Stomach smooth muscle (tissue), 2 donors: ENCODE data around the gene DENND5A.
"Not testable (repeated sequence)": the region's sequence is repeated elsewhere in the genome, so short reads cannot be mapped to it uniquely, and the experiment has no call there.

Experiments
- H3K27ac ChIP-seq: one replicate; pipeline ENCODE4 v1.7.0; 2013; ENCODE audit warnings: mild to moderate bottlenecking, low read length, inconsistent platforms
- H3K27me3 ChIP-seq, 2 donors: one replicate each; pipeline ENCODE4 v1.7.0; 2013; ENCODE audit warnings: low read length in 2 of 2; ENCODE audit not compliant: insufficient read depth in 2 of 2, control insufficient read depth in 1 of 2
- H3K36me3 ChIP-seq, 2 donors: one replicate each; pipeline ENCODE4 v1.7.0; 2013; ENCODE audit warnings: low read length in 2 of 2; ENCODE audit not compliant: control insufficient read depth in 2 of 2, insufficient read depth in 2 of 2
- H3K4me1 ChIP-seq: one replicate; pipeline ENCODE4 v1.7.0; 2013; ENCODE audit warnings: low read length; ENCODE audit not compliant: control insufficient read depth, insufficient read depth
- H3K4me3 ChIP-seq, 2 donors: one replicate each; pipeline ENCODE4 v1.7.0; 2013; ENCODE audit warnings: low read length in 2 of 2
- H3K9ac ChIP-seq, 2 donors: one replicate each; pipeline ENCODE4 v1.7.0; 2013; ENCODE audit warnings: low read length in 2 of 2, mild to moderate bottlenecking in 1 of 2
- H3K9me3 ChIP-seq, 2 donors: one replicate each; pipeline ENCODE4 v1.7.0; 2013; ENCODE audit warnings: low read length in 2 of 2; ENCODE audit not compliant: control insufficient read depth in 2 of 2
- donor health status: healthy.
- donor health status: Pancreatic carcinoma.

Gene DENND5A

GRCh38 chr11:9098455-9098854 is 166.7 kb downstream of the DENND5A start:
- not testable (repeated sequence) for H3K9ac ChIP-seq, H3K9me3 ChIP-seq, H3K4me3 ChIP-seq, H3K36me3 ChIP-seq, H3K4me1 ChIP-seq, H3K27me3 ChIP-seq, H3K27ac ChIP-seq

DNA sequence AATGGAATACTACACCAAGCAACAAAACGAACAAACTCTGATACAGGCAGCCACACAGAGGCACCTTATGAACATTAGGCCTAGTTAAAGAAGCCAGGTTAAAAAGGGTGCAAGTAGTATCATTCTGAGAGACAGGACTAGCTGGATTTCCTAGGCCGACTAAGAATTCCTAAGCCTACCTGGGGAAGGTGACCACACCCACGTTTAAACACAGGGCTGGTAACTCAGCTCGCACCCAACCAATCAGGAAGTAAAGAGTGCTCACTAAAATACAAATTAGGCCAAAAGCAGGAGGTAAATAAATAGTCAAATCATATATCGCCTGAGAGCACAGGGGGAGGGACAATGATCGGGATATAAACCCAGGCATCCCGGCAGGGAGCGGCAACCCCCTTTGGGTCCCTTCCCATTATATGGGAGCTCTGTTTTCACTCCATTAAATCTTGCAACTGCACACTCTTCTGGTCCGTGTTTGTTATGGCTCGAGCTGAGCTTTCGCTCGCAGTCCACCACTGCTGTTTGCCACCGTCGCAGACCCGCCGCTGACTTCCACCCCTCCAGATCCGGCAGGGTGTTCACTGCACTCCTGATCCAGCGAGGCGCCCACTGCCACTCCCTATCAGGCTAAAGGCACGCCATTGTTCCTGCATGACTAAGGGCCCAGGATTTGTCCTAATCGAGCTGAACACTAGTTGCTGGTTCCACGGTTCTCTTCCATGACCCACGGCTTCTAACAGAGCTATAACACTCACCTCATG is 167.8 kb downstream of the DENND5A start:
- H3K9ac ChIP-seq, H3K27ac ChIP-seq, H3K4me3 ChIP-seq, H3K36me3 ChIP-seq, H3K4me1 ChIP-seq, H3K27me3 ChIP-seq, H3K9me3 ChIP-seq: not testable (repeated sequence)

- peaks cover 5% of the 10 kb centered on the region for H3K4me1 ChIP-seq
- no peaks in the 10 kb centered on the region for H3K27me3 ChIP-seq
- no peaks in the 10 kb centered on the region for H3K9me3 ChIP-seq
- no peak overlapping the region for H3K9ac ChIP-seq
- H3K4me3 ChIP-seq: no peak overlapping the region
- no peaks in the 10 kb centered on the region for H3K36me3 ChIP-seq
- H3K27ac ChIP-seq: no peak overlapping the region
Measured at GRCh38 chr11:9096427-9096826, 168.7 kb downstream of the DENND5A start.

- H3K4me3 ChIP-seq: no peak overlapping the region
- no peak overlapping the region for H3K27ac ChIP-seq
- peaks cover 10% of the 10 kb centered on the region for H3K4me1 ChIP-seq
- H3K27me3 ChIP-seq: no peaks in the 10 kb centered on the region
- H3K9me3 ChIP-seq: no peaks in the 10 kb centered on the region
- no peak overlapping the region for H3K9ac ChIP-seq
- H3K36me3 ChIP-seq: no peaks in the 10 kb centered on the region
Measured at GRCh38 chr11:9095421-9095820, 169.7 kb downstream of the DENND5A start.

- H3K27me3 ChIP-seq: no peaks in the 10 kb centered on the region
- H3K9ac ChIP-seq: no peak overlapping the region
- H3K27ac ChIP-seq: no peak overlapping the region
- H3K4me3 ChIP-seq: no peak overlapping the region
- no peaks in the 10 kb centered on the region for H3K9me3 ChIP-seq
- H3K36me3 ChIP-seq: no peaks in the 10 kb centered on the region
- H3K4me1 ChIP-seq: peaks cover 16% of the 10 kb centered on the region
Measured at GRCh38 chr11:9094420-9094819, 170.7 kb downstream of the DENND5A start.

GRCh38 chr11:9092853-9093778 is 172.0 kb downstream of the DENND5A start:
- H3K36me3 ChIP-seq: no peaks in the 10 kb centered on the region
- H3K9ac ChIP-seq: no peak overlapping the region
- no peaks in the 10 kb centered on the region for H3K27me3 ChIP-seq
- no peak overlapping the region for H3K4me3 ChIP-seq
- H3K4me1 ChIP-seq: peaks cover 16% of the 10 kb centered on the region
- H3K9me3 ChIP-seq: no peaks in the 10 kb centered on the region
- no peak overlapping the region for H3K27ac ChIP-seq

- H3K36me3 ChIP-seq: no peaks in the 10 kb centered on the region
- H3K4me1 ChIP-seq: peaks cover 16% of the 10 kb centered on the region
- H3K9me3 ChIP-seq: no peaks in the 10 kb centered on the region
- H3K9ac ChIP-seq: peak overlapping the region in 1 of 2 donors; percentile 42
- H3K27ac ChIP-seq: no peak overlapping the region
- peak overlapping the region; percentile 31 to 75 for H3K4me3 ChIP-seq
- H3K27me3 ChIP-seq: no peaks in the 10 kb centered on the region
Measured at GRCh38 chr11:9092072-9092471, 173.1 kb downstream of the DENND5A start.

GRCh38 chr11:9091044-9091922 is 173.9 kb downstream of the DENND5A start, which contains the start of gene SCUBE2:
Gene SCUBE2, minus strand, starts transcription at chr11:9091599. Its CDS starts 71 bp downstream, at chr11:9091528.
- Histone ChIP-seq H3K27ac (no peak within 1 kb of the TSS), H3K4me3 (peak within 1 kb of the TSS; percentile 63 to 75), H3K9me3 (no peaks in the 10 kb centered on the region), H3K27me3 (no peaks in the 10 kb centered on the region), H3K4me1 (peaks cover 16% of the 10 kb centered on the region), H3K9ac (peak within 1 kb of the TSS; percentile 42 to 55), H3K36me3 (no peaks in the 10 kb centered on the region)

DNA sequence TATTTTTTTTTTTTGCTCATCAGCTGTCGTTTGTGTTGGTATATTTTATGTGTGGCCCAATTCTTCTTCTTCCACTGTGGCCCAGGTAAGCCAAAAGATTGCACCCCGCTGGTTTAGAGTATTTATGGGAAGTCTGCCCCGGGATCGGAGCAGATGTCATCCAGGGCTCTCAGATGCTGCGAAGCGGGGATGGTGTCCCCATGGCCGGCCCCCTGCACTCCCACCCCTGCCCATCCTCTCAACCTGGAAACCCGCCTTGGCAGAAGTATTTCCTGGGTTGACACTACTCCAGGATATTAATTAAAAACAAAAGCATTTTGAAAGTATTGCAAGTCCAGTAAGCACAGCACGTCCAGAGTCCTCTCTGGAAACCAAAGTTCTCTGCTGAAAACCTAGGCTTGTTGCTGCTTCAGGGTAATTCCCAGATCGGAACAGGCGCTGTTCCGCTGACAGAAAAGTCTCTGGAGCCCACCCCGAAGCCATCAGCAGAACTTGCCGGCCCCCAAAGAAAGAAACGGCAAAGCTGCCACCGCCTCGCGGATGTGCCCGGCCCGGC is 174.6 kb downstream of the DENND5A start:
- Histone ChIP-seq H3K9me3 (no peaks in the 10 kb centered on the region), H3K4me1 (peaks cover 16% of the 10 kb centered on the region), H3K9ac (peak overlapping the region; percentile 42 to 55), H3K27ac (no peak overlapping the region), H3K27me3 (no peaks in the 10 kb centered on the region), H3K4me3 (peak overlapping the region; percentile 63 to 75), H3K36me3 (no peaks in the 10 kb centered on the region)

DNA sequence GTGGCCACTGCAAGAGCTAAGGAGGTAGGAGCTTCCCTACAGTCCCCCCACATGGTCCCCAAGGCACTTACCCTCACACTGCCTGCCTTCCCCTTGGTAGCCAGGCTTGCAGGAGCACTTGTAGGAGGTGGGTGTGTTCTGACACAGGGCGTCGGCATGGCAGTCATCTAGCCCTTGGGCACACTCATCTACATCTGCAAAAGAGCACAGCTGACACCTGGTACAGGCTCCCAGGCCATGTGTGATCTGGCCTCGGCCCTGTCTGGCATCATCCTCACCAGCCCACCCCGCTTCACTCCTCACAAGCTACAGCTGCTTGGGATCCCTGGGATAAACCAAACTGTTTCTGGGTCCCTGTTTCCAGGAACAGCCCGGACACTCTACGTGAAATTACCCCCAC is 175.5 kb downstream of the DENND5A start:
- Histone ChIP-seq H3K27me3 (no peaks in the 10 kb centered on the region), H3K27ac (no peak overlapping the region), H3K9ac (no peak overlapping the region), H3K9me3 (no peaks in the 10 kb centered on the region), H3K4me1 (peaks cover 16% of the 10 kb centered on the region), H3K4me3 (no peak overlapping the region), H3K36me3 (no peaks in the 10 kb centered on the region)
